CD14-positive monocyte (primary cell): ENCODE results near the gene TRHDE. TPM values are rescaled to one million over a fixed set of nuclear protein-coding genes. Genes with fewer than 3 reads are reported as not detected.

Source experiments
- DNase-seq, 3 donors: peaks; one replicate each; pipeline ENCODE4 v3.0.0-alpha.2; 2011 to 2022
- H2AFZ ChIP-seq: 2 replicates; pipeline ENCODE4 v1.6.0; 2012; ENCODE audit warnings: mild to moderate bottlenecking, low read depth, low read length, inconsistent platforms; ENCODE audit not compliant: insufficient read depth, poor library complexity, severe bottlenecking
- H3K27ac ChIP-seq, 2 donors: 1 replicate in 1 of 2; 2 replicates in 1 of 2; pipeline ENCODE4 v1.5.1; 2012 to 2013; ENCODE audit warnings: low read length in 2 of 2, control low read depth in 1 of 2, inconsistent platforms in 1 of 2, low read depth in 1 of 2, mild to moderate bottlenecking in 1 of 2
- H3K27me3 ChIP-seq, 2 donors: one replicate each; pipeline versions ENCODE4 v1.6.0 to v1.6.1; 2011 to 2013; ENCODE audit warnings: low read length in 2 of 2; ENCODE audit not compliant: control insufficient read depth in 2 of 2, insufficient read depth in 2 of 2
- H3K36me3 ChIP-seq, 2 donors: replicated peaks in 1 of 2; 1 replicate in 1 of 2; 2 replicates in 1 of 2; pipeline versions ENCODE4 v1.5.1 to v1.6.1; 2012 to 2013; ENCODE audit warnings: low read length in 2 of 2, control low read depth in 1 of 2, inconsistent platforms in 1 of 2, mild to moderate bottlenecking in 1 of 2; ENCODE audit not compliant: insufficient read depth in 2 of 2, control insufficient read depth in 1 of 2
- H3K4me1 ChIP-seq, 2 donors: 1 replicate in 1 of 2; 2 replicates in 1 of 2; pipeline versions ENCODE4 v1.5.1 to v1.6.1; 2012 to 2013; ENCODE audit warnings: low read length in 2 of 2, control low read depth in 1 of 2, inconsistent platforms in 1 of 2, mild to moderate bottlenecking in 1 of 2, moderate library complexity in 1 of 2; ENCODE audit not compliant: insufficient read depth in 2 of 2, control insufficient read depth in 1 of 2
- H3K4me2 ChIP-seq: replicated peaks from 2 replicates; pipeline ENCODE3; 2012; ENCODE audit warnings: low read length, moderate library complexity, mild to moderate bottlenecking; ENCODE audit not compliant: poor library complexity, severe bottlenecking; ENCODE audit errors: extremely low read depth
- H3K4me3 ChIP-seq, 3 experiments: fragments of 200-600 bp in 1 of 3; sonication (generic) in 1 of 3; replicated peaks in 1 of 3; 1 replicate in 2 of 3; 2 replicates in 1 of 3; pipeline ENCODE4 v1.5.1; 2011 to 2013; ENCODE audit warnings: low read length in 3 of 3, mild to moderate bottlenecking in 3 of 3, control low read depth in 2 of 3, low read depth in 2 of 3, inconsistent platforms in 1 of 3, moderate library complexity in 1 of 3
- H3K79me2 ChIP-seq: 2 replicates; pipeline ENCODE4 v1.6.0; 2012; ENCODE audit warnings: mild to moderate bottlenecking, control low read depth, inconsistent platforms, low read length, moderate library complexity; ENCODE audit not compliant: insufficient read depth
- H3K9ac ChIP-seq: 2 replicates; pipeline ENCODE4 v1.6.0; 2017; ENCODE audit warnings: low read length, mild to moderate bottlenecking; ENCODE audit not compliant: insufficient read depth, poor library complexity, severe bottlenecking
- H3K9me3 ChIP-seq, 2 donors: replicated peaks in 1 of 2; 1 replicate in 1 of 2; 2 replicates in 1 of 2; pipeline versions ENCODE4 v1.5.1 to v1.6.1; 2012 to 2013; ENCODE audit warnings: low read length in 2 of 2, control low read depth in 1 of 2; ENCODE audit not compliant: control insufficient read depth in 1 of 2, insufficient read depth in 1 of 2
- H4K20me1 ChIP-seq: 2 replicates; pipeline ENCODE4 v1.6.0; 2012; ENCODE audit warnings: mild to moderate bottlenecking, low read length, control low read depth, moderate library complexity; ENCODE audit not compliant: insufficient read depth
- H3K27ac Mint-ChIP-seq, 7 donors: one replicate each; pipeline ENCODE4 v1.8.0; 2020; ENCODE audit warnings: mild to moderate bottlenecking in 7 of 7, mixed read lengths in 7 of 7, moderate library complexity in 6 of 7, inconsistent platforms in 2 of 7
- H3K27me3 Mint-ChIP-seq, 3 donors: one replicate each; pipeline ENCODE4 v1.8.0; 2021 to 2022; ENCODE audit warnings: low read depth in 3 of 3, mild to moderate bottlenecking in 3 of 3, mixed read lengths in 3 of 3, moderate library complexity in 3 of 3, inconsistent platforms in 1 of 3
- H3K36me3 Mint-ChIP-seq, 2 donors: one replicate each; pipeline ENCODE4 v1.8.0; 2020; ENCODE audit warnings: mixed read lengths in 2 of 2, inconsistent platforms in 1 of 2, mild to moderate bottlenecking in 1 of 2
- H3K4me1 Mint-ChIP-seq: one replicate; pipeline ENCODE4 v1.8.0; 2020; ENCODE audit warnings: mild to moderate bottlenecking, mixed read lengths
- H3K4me3 Mint-ChIP-seq, 2 donors: one replicate each; pipeline ENCODE4 v1.8.0; 2020; ENCODE audit warnings: mild to moderate bottlenecking in 2 of 2, mixed read lengths in 2 of 2, moderate library complexity in 1 of 2
- H3K9me3 Mint-ChIP-seq, 7 donors: one replicate each; pipeline ENCODE4 v1.8.0; 2020 to 2022; ENCODE audit warnings: mixed read lengths in 7 of 7, mild to moderate bottlenecking in 6 of 7, moderate library complexity in 6 of 7, inconsistent platforms in 2 of 7
- WGBS: methylation state at CpG from one replicate; pipeline ENCODE4 v1.1.5; 2013; ENCODE audit warnings: missing lambda C conversion rate; ENCODE audit not compliant: insufficient coverage; 5-methylcytosine and 5-hydroxymethylcytosine counted together
- intact Hi-C, 2 donors: fragments of 100-400 bp; cut with micrococcal nuclease; formaldehyde crosslinking; loops; one replicate each; pipeline versions ENCODE4 v1.15.0 to v1.15.1; 2023
- polyA plus RNA-seq, 3 donors: library from polyadenylated mRNA; depleted of rRNA in 1 of 3; unstranded in 2 of 3; stranded (reverse) in 1 of 3; fragments of 300-500 nt in 2 of 3; fragments of >200 nt in 1 of 3; fragmentation: Illumina TruSeq in 2 of 3; gene quantifications; 1 replicate in 2 of 3; 2 replicates in 1 of 3; pipeline ENCODE4 v1.2.3, GENCODE V29; 2012 to 2021
- TF ChIP-seq, protein P1 (sequence below): fragments of 200-600 bp; IDR thresholded peaks from one replicate; pipeline ENCODE4 v1.8.0; 2022; ENCODE audit warnings: antibody characterized with exemption, mild to moderate bottlenecking

TRHDE gene
- polyA plus RNA-seq, 3 donors = not detected

DNA sequence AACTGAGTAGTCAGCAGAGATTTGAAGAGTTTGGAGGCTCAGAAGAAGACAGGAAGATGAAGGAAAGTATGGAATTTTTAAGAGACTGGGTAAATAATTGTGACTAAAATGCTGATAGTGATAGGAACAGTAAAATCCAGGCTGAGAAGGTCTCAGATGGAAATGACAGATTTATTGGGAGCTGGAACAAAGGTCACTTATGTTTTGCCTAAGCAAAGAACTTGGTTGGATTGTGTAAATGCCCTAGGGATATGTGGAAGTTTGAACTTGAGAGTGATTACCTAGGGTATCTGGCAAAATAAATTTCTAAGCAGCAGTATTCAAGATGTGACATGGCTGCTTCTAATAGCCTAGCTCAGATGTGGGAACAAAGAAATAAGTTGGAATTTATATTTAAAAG lies 180.9 kb downstream of the TRHDE start:
- H3K36me3 Mint-ChIP-seq = no peaks in the 10 kb centered on the region
- Histone ChIP-seq H3K4me3 (no peak overlapping the region), H3K36me3 (no peaks in the 10 kb centered on the region), H3K27ac (no peak overlapping the region), H3K9ac (no peak overlapping the region), H3K4me2 (no peak overlapping the region), H3K4me1 (no peaks in the 10 kb centered on the region), H3K9me3 (peaks cover 0 to 6% of the 10 kb centered on the region in 2 donors), H4K20me1 (no peaks in the 10 kb centered on the region), H2AFZ (no peak overlapping the region), H3K79me2 (no peaks in the 10 kb centered on the region), H3K27me3 (no peaks in the 10 kb centered on the region)
- H3K27ac Mint-ChIP-seq = no peak overlapping the region
- peaks cover 0 to 5% (median 1%) of the 10 kb centered on the region in 7 donors for H3K9me3 Mint-ChIP-seq
- TF ChIP-seq, protein P1, sequence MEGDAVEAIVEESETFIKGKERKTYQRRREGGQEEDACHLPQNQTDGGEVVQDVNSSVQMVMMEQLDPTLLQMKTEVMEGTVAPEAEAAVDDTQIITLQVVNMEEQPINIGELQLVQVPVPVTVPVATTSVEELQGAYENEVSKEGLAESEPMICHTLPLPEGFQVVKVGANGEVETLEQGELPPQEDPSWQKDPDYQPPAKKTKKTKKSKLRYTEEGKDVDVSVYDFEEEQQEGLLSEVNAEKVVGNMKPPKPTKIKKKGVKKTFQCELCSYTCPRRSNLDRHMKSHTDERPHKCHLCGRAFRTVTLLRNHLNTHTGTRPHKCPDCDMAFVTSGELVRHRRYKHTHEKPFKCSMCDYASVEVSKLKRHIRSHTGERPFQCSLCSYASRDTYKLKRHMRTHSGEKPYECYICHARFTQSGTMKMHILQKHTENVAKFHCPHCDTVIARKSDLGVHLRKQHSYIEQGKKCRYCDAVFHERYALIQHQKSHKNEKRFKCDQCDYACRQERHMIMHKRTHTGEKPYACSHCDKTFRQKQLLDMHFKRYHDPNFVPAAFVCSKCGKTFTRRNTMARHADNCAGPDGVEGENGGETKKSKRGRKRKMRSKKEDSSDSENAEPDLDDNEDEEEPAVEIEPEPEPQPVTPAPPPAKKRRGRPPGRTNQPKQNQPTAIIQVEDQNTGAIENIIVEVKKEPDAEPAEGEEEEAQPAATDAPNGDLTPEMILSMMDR = no peak
- H3K27me3 Mint-ChIP-seq = no peaks in the 10 kb centered on the region
- intact Hi-C loops = no loop called here
- no peak overlapping the region for H3K4me3 Mint-ChIP-seq
- DNase-seq = no peak
- H3K4me1 Mint-ChIP-seq = no peaks in the 10 kb centered on the region

DNA sequence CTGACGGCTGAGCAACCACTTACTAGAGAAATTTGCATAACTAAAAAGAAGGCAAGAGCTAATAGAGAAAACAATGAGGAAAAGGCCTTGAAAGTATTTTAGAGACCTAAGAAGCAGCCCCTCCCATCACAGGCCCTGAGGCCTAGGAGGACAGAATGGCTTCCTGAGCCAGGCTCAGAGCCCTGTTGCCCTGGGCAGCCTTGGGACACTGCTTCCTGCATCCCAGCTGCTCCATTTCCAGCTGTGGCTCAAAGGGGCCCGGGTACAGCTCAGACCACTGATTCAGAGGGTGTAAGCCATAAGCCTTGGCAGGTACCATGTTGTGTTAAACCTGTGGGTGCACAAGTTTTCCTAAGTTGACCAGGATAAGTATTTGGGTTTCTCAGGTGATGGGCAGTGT lies 181.4 kb downstream of the TRHDE start:
- DNase-seq = no peak
- intact Hi-C loops = no loop called here
- Histone ChIP-seq H2AFZ (no peak overlapping the region), H4K20me1 (no peaks in the 10 kb centered on the region), H3K27ac (no peak overlapping the region), H3K9ac (no peak overlapping the region), H3K27me3 (no peaks in the 10 kb centered on the region), H3K9me3 (peaks cover 0 to 6% of the 10 kb centered on the region in 2 donors), H3K4me3 (no peak overlapping the region), H3K4me1 (no peaks in the 10 kb centered on the region), H3K79me2 (no peaks in the 10 kb centered on the region), H3K4me2 (no peak overlapping the region), H3K36me3 (no peaks in the 10 kb centered on the region)
- H3K9me3 Mint-ChIP-seq = peaks cover 0 to 6% (median 3%) of the 10 kb centered on the region in 7 donors
- H3K36me3 Mint-ChIP-seq = no peaks in the 10 kb centered on the region
- WGBS = 86% methylated on average over 1 of the region's 2 CpGs
- no peak overlapping the region for H3K4me3 Mint-ChIP-seq
- no peaks in the 10 kb centered on the region for H3K4me1 Mint-ChIP-seq
- TF ChIP-seq, protein P1 = no peak
- H3K27me3 Mint-ChIP-seq = no peaks in the 10 kb centered on the region
- H3K27ac Mint-ChIP-seq = no peak overlapping the region
